ENCODE measurements around the gene SMARCC2. TPM values are rescaled to one million over a fixed set of nuclear protein-coding genes. Genes with fewer than 3 reads are reported as not detected.

Gene SMARCC2
- total RNA-seq, 1 donor from 2014 or later: 136 TPM

DNA sequence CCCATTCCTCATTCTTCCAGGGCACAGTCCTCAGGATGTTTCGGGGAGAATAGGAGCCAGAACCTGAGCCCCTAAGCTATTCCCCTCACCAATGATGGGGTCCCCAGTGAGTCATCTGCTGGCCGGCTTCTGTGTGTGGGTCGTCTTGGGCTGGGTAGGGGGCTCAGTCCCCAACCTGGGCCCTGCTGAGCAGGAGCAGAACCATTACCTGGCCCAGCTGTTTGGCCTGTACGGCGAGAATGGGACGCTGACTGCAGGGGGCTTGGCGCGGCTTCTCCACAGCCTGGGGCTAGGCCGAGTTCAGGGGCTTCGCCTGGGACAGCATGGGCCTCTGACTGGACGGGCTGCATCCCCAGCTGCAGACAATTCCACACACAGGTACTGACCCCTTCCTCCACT is 41.9 kb upstream of the SMARCC2 start:
- peaks cover 1% of the 10 kb centered on the region for H3K4me1 Mint-ChIP-seq
- no peak overlapping the region for H3K4me3 Mint-ChIP-seq
- DNase-seq (no peak), ATAC-seq (ENCODE audit: low read depth) (no peak)
- intact Hi-C loops (cut with micrococcal nuclease): no loop called here
- no peaks in the 10 kb centered on the region for H3K27me3 Mint-ChIP-seq
- H3K27ac Mint-ChIP-seq: no peak overlapping the region
- peaks cover 8% of the 10 kb centered on the region for H3K36me3 Mint-ChIP-seq (ENCODE audit: low read depth)
- TF ChIP-seq, protein P1, sequence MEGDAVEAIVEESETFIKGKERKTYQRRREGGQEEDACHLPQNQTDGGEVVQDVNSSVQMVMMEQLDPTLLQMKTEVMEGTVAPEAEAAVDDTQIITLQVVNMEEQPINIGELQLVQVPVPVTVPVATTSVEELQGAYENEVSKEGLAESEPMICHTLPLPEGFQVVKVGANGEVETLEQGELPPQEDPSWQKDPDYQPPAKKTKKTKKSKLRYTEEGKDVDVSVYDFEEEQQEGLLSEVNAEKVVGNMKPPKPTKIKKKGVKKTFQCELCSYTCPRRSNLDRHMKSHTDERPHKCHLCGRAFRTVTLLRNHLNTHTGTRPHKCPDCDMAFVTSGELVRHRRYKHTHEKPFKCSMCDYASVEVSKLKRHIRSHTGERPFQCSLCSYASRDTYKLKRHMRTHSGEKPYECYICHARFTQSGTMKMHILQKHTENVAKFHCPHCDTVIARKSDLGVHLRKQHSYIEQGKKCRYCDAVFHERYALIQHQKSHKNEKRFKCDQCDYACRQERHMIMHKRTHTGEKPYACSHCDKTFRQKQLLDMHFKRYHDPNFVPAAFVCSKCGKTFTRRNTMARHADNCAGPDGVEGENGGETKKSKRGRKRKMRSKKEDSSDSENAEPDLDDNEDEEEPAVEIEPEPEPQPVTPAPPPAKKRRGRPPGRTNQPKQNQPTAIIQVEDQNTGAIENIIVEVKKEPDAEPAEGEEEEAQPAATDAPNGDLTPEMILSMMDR (IDR thresholded peaks at IDR 0.05): no peak
- ChIA-PET POLR2A (interaction anchor here (0.5 kb wide), 1 partner anchor 96 kb away, joined by 4 read pairs; no protein-coding TSS in a partner anchor), CTCF (interaction anchor here (1.6 kb wide), 1 partner anchor 24 kb away, joined by 6 read pairs; no protein-coding TSS in a partner anchor)
- no peaks in the 10 kb centered on the region for H3K9me3 Mint-ChIP-seq

DNA sequence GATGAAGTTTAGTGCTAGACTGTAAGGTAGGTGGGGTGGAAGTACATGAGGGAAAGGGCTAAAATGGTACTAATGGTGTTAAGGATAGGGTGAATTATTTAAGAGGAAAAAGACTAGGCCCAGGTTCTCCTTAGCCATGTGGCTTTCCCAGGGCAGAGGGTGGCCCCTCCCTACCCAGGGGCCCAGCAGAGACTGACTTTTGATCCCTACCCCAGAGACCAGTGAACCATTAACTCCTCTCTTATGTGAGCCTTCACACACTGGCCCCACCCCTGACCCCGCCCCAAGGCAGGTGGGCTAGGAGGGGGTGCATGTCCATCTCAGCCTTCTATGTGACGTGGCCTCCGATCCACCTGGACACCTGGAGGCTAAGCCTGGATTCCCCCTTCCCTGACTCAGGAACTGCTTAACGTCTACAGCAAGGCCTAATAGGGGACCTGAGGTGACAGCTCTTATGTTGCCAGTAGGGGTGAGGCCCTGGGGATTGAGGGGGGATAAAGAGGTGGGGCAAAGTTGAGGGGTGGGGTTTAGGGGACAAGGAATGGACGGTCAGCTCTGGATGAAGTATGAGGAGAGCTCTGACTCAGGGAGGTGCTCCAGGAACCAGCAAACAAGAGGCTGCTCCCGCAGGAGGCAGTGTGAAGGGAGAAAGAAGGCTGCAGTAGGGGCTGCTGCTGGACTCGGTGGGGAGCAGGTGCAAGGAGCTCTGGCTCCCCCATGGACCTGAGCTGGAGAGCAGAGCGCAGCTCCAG is 41.3 kb upstream of the SMARCC2 start:
- H3K9me3 Mint-ChIP-seq: no peaks in the 10 kb centered on the region
- ChIA-PET POLR2A (interaction anchor here (0.5 to 0.7 kb wide), 3 partner anchors 95 to 1732 kb away, joined by 4 to 6 read pairs (median 4); no protein-coding TSS in a partner anchor), CTCF (interaction anchor here (1.6 kb wide), 1 partner anchor 24 kb away, joined by 6 read pairs; no protein-coding TSS in a partner anchor)
- ATAC-seq (ENCODE audit: low read depth) (no peak), DNase-seq (no peak)
- TF ChIP-seq, protein P1 (IDR thresholded peaks at IDR 0.05): no peak
- intact Hi-C loops (cut with micrococcal nuclease): no loop called here
- H3K4me1 Mint-ChIP-seq: peaks cover 2% of the 10 kb centered on the region
- H3K4me3 Mint-ChIP-seq: no peak overlapping the region
- H3K36me3 Mint-ChIP-seq (ENCODE audit: low read depth): peaks cover 10% of the 10 kb centered on the region
- no peak overlapping the region for H3K27ac Mint-ChIP-seq
- H3K27me3 Mint-ChIP-seq: no peaks in the 10 kb centered on the region

DNA sequence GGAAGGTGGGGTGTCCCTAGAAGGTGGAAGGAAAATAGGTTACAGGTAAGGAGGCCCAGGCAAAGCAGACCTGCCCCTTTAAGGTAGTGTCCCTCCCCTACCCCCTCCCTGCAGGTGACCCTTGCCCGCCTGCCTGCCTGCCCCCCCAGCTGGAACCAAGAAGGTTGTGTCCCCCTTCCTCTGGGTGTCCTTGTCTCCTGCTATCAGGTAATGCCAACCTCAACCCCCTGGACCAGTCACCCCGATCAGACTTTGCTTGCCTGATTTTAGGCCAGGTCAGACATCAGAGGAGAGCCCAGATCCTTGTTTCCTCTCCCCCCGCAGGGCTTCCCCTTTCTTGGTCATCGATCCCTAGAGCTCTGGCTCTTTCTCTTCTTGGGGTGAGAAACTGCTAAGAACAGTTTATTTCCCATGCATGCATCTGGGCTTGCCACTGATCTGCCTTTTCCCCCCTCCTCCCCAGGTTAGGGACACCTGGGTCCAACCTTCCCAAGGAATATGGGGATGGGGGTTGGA is 40.7 kb upstream of the SMARCC2 start, which contains the start of gene SLC39A5:
TSS of gene SLC39A5 (plus strand) at position 136 of the 516 bp plus-strand sequence. CDS start 1,224 bp downstream, outside the sequence.
- ChIA-PET POLR2A (interaction anchor here (0.7 kb wide), 2 partner anchors 240 to 1732 kb away, joined by 4 to 6 read pairs; no protein-coding TSS in a partner anchor), CTCF (no interaction called here)
- no peaks in the 10 kb centered on the region for H3K27me3 Mint-ChIP-seq
- peaks cover 8% of the 10 kb centered on the region for H3K4me1 Mint-ChIP-seq
- H3K9me3 Mint-ChIP-seq: no peaks in the 10 kb centered on the region
- no peak for DNase-seq
- TF ChIP-seq, protein P1 (IDR thresholded peaks at IDR 0.05): no peak
- intact Hi-C loops (cut with micrococcal nuclease): no loop called here
- no peak for ATAC-seq (ENCODE audit: low read depth)
- H3K4me3 Mint-ChIP-seq: no peak within 1 kb of the TSS
- H3K36me3 Mint-ChIP-seq (ENCODE audit: low read depth): peaks cover 10% of the 10 kb centered on the region
- H3K27ac Mint-ChIP-seq: no peak within 1 kb of the TSS

DNA sequence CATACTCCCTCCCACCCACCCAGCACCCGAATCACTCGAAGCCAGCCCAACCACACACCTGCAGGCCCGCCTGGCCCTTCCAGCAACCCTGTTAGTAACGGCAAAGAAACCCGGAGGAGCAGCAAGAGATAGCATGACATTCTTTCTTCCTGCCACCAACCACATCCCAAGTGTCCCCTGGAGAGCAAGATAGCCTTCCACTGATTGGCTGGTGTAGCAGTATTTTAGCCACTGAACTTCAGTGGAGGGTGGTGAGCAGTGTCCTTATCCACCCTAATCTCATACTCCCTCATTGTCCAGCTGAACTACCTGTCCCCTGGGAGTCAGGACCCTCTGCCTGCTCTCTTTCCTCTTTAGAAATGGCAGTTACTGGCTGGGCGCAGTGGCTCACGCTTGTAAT is 39.8 kb upstream of the SMARCC2 start:
- intact Hi-C loops (cut with micrococcal nuclease): no loop called here
- Mint-ChIP-seq H3K27ac (no peak overlapping the region), H3K4me1 (peaks cover 15% of the 10 kb centered on the region), H3K27me3 (no peaks in the 10 kb centered on the region), H3K36me3 (ENCODE audit: low read depth) (peaks cover 10% of the 10 kb centered on the region), H3K9me3 (no peaks in the 10 kb centered on the region), H3K4me3 (no peak overlapping the region)
- DNase-seq: no peak
- no peak for ATAC-seq (ENCODE audit: low read depth)
- CTCF ChIA-PET: no interaction called here
- POLR2A ChIA-PET: no interaction called here
- TF ChIP-seq, protein P1 (IDR thresholded peaks at IDR 0.05): no peak

DNA sequence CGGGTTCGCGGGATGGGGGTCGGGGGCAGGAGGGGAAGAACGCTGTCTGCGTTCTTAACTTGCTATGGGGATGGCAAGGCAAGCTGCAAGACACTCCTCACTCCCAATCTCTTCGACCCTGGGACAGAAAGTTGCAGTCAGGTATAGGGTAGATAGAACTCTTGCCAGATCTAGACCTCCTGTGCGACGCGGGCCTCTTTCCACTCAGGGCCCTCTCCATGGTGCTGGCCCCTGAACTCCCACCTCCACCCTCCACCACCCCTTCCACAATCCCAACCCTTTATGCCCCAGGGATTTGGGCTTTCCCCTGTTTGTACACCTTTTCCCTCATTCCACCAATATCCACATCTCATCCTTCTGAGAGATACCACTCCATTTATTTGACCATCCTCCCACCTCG is 35.7 kb upstream of the SMARCC2 start:
- Mint-ChIP-seq H3K27ac (peak overlapping the region; percentile 98), H3K27me3 (no peaks in the 10 kb centered on the region), H3K4me1 (peaks cover 44% of the 10 kb centered on the region), H3K36me3 (ENCODE audit: low read depth) (peaks cover 27% of the 10 kb centered on the region), H3K9me3 (no peaks in the 10 kb centered on the region), H3K4me3 (peak overlapping the region; percentile 99)
- ChIA-PET POLR2A (no interaction called here), CTCF (no interaction called here)
- TF ChIP-seq, protein P1 (IDR thresholded peaks at IDR 0.05): no peak
- no peak for ATAC-seq (ENCODE audit: low read depth)
- DNase-seq: no peak
- intact Hi-C loops (cut with micrococcal nuclease): loop anchor here (1.0 to 5.0 kb wide), 10 partner anchors 19 to 487 kb away; partner anchors contain the start of genes ANKRD52, MYL6B, PYM1 and RAB5B
